GM12891 (cell line): ENCODE data around the gene PPAT.

Source experiments
- POLR2A ChIP-seq: IDR thresholded peaks from 2 replicates; pipeline ENCODE4 v1.6.1; 2011; ENCODE audit warnings: low read depth, low read length, control low read depth
- POLR2AphosphoS5 ChIP-seq: IDR thresholded peaks from 2 replicates; pipeline ENCODE4 v1.6.1; 2011; ENCODE audit warnings: low read depth, low read length, control low read depth

DNA sequence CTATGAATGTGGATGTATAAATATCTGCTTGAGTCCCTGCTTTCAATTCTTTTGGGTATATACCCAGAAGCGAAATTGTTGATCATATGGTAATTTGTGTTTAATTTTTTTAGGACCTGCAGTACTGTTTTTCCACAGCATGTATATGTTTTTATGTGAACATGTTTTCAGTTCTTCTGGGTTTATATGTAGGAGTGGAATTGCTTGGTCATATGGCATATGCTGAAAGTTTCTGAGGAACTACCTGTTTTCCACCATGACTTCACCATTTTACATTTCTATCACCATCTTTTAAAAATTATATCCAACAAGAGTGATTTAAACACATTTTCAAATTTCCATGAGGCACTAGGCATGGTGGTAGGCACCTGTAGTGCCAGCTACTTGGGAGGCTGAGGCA lies 8.2 kb downstream of the PPAT start:
- TF ChIP-seq POLR2AphosphoS5 (no peak), POLR2A (no peak)
